HG03457 (cell line): ENCODE results near the gene APCDD1.

Experiments used
- ATAC-seq: cut with Tn5 transposase; IDR thresholded peaks from one replicate; pipeline ENCODE4 v1.9.1; 2021; ENCODE audit warnings: moderate number of reproducible peaks; ENCODE audit not compliant: unreplicated experiment

APCDD1 gene

DNA sequence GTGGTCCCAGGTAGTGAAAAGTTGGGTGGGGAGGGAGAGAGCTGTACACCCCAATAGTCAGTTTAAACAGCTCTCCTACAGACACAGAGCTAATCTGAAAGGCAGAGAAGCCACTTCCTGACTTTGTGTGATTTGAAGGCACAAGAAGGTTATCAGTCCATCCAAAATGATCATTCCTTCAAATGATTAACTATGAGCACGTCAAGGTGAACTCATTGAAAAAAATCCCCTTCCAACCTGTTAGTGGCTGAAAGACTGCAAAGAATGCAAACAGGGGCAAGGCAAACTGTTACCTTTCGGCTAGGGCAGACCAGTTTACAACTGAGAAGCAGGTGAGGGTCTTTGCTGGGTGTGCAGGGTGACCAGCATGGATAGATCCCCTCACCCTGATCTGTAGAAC lies 22.8 kb upstream of the APCDD1 start:
- no peak for ATAC-seq

GRCh38 chr18:10432781-10433180 lies 21.7 kb upstream of the APCDD1 start:
- no peak for ATAC-seq

- ATAC-seq, result no peak
Measured at GRCh38 chr18:10436160-10436559, 18.3 kb upstream of the APCDD1 start.

DNA sequence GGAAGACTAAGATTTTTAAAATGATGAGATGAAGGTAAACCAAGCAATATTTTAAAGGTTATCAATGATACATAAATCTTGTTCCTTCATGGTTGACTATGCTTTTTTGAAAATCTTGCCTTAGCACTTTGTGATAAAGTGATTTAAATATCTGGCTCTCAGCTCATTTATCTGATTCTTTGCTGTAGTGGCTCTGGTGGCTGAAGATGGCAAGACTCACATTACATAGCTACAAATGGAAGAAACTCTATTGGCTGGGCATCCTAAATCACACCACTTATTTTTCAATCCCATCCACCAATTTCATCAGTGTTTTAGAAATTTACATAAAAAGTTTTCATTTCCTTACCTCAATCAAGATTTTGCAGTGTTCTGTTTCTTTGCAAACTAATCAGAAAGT lies 16.6 kb upstream of the APCDD1 start:
- no peak for ATAC-seq

- ATAC-seq, result no peak
Measured at GRCh38 chr18:10439898-10440297, 14.5 kb upstream of the APCDD1 start.

DNA sequence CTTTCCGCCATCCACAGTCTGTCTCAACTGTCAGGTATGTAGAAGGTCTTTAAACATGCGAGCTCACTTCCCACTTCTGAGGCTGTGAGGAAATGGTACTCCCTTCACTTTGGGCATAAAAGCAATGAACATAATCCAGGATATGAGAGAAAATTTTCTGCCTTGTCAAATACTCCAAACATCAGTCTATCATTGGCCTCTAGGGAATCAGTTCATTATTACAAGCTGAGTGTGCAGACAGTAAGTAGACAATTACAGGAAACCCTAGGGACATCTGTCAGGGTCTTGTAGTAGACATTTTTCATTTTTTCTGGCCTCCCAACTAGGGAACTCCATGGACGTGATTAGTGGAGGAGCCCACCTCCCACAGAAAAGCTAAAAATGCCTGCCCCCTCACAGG lies 13.6 kb upstream of the APCDD1 start:
- ATAC-seq, result no peak

DNA sequence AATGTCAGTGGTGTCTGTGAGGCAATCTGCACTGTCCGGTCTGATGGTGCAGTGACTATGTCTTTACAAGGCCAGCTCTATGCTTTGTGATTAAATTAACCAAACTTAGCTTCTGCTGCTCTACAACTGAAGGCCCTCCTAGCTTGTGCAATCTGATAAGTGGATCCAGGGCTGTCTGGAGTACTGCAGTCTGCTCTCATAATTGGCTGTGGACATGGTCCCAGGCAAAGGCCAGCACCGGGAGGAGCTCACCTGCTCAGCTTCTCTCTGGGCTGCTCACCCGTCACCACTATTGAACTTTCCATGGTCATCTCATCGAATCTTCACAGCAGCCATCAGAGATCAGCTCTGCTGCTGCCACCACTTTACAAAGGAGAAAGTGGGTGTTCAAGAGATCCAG lies 13.0 kb upstream of the APCDD1 start:
- no peak for ATAC-seq

DNA sequence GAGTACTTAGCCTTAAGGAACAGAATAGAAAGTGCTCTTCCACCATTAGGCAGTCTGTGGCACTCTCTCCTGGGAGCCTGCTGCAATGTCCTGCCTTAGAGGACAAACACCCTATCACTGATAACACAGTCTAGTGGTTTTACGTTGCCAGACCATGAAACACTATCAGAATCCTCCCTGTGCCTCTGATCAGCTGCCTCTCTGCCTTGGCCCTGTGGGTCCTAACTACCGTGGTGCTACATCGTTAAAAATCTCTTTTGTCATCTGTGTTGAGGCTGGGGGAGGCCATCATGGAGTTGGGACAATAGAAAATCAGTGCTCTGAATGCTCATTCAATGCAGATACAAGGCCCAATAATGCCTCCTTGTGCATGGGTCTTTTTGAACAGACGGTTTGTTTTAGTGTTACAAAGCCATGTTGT lies 11.9 kb upstream of the APCDD1 start:
- ATAC-seq, result no peak

DNA sequence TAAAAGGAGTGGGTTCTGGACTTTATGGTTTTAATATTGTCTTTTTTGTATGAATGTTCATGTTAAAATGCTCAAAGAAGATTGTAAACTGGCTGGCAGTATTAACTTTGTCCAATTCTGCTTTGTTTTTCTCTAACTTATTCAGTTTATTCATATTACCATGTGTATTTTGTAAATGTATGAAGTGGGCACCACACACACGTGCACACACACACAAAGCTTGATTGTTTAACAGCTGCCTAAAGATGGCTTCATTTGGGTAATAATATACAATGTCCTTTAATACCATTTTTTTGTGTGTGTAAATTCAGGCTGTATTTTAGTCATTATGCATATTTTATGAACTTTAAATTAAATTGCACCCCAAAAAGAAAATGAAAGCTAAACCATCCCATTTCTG lies 11.4 kb upstream of the APCDD1 start:
- no peak for ATAC-seq

DNA sequence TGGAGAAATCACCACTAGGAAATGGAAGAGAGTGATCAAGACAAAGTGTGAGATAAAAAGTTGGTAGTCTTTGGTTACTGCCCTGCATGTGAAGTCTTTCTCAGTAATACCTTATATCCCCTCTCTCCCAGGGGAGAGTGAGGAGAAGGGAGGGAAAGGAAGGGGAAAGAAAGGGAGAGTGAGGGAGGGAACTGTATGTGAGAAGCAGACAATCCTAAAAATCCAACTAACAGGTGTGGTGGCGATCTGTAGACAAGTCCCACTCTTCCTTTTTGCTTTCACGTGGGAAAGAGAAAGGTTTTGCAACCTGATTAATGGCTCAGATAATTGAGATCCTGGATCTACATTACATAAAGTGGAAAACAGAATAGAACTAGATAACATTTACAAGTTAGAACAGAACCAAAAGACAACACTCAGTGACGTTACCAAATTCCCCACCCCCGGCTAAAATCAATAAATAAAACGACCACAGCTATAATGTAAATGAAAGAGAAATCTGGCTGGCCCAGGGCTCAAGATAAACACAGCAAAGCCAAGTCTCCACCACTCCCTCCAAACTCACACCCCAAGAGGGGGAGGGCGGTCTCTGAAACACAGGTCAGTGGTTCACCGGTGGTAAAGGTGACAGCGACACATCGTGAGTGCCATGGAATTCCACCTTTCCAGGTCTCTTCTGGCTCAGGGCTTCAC lies 10.0 kb upstream of the APCDD1 start:
- ATAC-seq, result no peak

DNA sequence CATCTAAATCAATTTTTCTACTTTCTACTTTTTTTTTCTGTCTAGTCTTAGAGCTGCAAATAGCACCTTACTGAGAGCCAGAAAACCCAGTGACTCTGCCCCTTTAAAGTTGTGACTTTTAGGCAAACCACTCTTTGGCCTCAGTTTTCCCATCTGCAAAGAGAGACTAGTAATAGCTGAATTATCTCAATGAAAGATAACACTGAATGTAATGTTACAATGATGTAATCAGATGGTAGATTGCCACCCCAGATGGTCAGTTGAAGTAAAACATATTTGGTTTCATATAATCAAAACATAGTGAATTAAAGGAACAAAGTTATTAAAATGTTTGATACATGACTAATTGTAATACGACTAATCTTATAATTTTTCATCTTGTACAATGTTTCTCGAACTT lies 5.0 kb upstream of the APCDD1 start:
- no peak for ATAC-seq

DNA sequence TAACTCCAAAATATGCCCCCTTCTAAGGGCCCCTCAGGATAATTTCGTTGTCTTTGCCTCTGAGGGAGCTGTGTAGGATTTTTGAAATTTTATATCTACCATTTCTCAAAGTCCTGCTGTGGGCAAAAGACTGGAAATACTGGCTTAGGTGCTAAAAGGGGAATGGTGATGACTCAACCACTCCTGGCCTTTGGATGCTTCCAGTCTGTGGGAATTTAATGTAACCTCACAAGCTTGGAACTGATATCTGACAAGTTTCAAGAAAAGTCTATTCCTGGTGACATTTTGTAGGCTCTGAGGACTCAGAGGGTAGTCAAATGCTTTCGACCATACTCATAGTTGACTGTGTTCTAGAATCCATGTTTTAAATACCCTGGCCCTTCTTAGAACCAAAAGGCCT lies 3.4 kb upstream of the APCDD1 start:
- no peak for ATAC-seq

DNA sequence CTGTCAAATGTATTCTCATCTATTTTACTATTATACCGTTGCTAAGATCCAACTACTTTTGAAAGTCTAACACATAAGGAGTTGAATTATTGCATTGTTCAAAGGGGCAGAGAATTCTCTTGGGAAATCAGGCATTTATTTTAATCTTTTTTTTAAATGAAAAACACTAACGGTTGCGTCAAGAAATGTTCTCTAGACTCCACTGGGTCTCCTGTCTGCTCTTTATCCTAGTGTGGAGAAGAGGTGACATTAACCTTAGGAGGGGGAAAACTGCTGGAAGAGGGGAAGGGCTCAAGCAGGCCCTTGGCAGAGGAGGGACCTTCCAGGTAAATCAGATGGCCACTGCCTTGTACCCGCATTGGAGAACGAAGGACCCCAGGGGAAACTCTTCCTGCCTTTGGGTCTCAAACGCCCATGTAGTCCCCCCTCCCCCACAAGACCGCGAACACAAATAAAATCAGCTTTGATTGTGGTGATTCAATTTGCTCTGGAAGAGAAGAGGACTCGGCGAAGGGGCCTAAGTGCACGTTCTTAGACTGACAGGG lies 1.1 kb upstream of the APCDD1 start:
- ATAC-seq, result no peak

DNA sequence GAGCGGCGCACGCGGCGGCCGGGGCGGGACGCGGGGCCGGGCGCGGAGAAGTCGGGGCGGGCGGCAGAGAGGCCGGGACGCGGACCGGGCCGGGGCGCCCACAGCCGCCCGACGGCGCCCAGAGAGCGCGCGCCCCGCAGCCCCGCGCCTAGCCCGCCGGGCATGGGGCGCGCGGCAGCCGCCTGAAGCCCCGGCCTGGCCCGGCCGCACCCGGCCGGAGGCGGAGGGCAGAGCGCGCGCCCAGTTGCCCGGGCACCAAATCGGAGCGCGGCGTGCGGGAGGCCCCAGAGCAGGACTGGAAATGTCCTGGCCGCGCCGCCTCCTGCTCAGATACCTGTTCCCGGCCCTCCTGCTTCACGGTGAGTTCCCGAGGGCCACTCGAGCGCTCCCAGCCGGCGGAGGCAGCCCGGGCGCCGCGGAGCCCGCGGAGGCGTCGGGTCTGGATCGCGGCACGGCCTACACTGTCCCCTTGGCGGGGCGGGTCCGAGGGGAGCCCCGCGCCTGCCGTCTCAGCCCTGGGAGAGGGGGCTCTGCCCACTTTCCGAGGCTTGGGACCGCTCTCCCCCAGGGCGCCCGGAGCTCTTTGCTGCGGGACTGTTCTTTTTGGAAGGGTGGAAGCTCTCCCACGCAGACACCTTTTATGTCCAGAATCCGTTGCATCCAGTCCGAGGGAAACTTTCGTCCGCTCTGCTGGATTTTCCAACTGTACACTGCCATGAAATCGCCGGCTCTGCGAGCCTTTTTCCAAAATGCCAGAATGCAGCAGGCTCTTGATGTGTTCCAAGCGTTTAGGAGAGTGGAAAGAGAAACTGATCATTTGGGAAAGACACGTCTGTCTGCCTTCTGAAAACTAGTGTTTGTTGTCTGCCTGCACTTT lies 484 bp downstream of the APCDD1 start:
- ATAC-seq, result no peak

GRCh38 chr18:10455726-10456453 lies 1.5 kb downstream of the APCDD1 start:
- no peak for ATAC-seq

DNA sequence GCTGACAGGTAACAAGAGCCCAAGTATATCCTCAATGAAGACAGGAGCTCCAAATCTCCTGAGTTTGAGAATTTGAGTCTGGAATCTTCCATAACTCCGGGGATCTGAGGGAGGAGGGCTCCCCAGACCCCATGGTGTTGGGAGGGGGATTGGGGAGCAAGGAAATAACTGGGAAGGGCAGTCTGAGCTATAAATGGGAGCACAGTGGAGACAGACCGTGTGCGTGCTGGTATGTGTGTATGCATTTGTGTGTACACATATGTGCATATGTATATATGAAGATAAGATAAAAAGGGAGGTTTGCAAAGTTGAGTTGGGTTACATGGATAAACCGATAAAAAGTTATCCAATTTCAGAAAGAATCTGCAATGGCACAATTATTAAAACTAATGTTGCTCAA lies 2.3 kb downstream of the APCDD1 start:
- no peak for ATAC-seq

DNA sequence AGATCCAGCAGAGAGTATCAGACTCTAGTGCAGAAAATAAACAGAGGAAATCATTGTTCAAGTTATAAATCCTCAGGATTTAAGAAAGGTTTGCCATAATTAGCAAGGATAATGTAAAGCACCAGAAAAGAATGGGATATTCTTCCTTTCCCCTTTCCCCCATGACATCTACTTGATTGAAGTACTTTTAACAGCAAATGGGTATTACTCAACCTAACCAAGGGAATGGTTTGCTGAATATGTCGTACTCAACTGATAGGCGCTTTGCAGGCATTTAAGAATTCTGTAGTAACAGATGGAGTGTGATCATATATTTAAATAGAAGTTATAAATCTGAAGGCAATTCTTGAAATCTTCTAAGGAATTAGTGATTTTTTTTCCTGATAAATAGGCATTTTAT lies 2.7 kb downstream of the APCDD1 start:
- no peak for ATAC-seq

GRCh38 chr18:10457767-10458166 lies 3.3 kb downstream of the APCDD1 start:
- ATAC-seq, result no peak

- no peak for ATAC-seq
Measured at GRCh38 chr18:10458691-10459090, 4.3 kb downstream of the APCDD1 start.

DNA sequence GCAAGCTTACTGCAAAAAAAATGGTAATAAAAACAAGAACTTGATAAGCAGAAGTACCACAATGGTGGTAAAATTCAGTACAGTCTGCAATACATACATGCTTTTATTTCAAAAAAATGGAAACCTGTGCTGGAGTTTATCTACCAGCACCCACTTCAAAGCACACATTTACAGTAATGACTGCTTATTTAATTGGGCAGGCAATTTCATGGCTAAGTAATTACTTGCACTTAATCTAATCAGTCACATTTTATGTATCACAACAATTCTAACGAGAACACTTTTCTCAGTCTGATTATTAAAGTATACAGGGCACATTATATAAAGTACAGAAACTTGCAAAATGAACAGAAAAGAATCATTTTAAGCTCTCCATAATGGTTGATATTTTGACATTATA lies 5.2 kb downstream of the APCDD1 start:
- no peak for ATAC-seq

DNA sequence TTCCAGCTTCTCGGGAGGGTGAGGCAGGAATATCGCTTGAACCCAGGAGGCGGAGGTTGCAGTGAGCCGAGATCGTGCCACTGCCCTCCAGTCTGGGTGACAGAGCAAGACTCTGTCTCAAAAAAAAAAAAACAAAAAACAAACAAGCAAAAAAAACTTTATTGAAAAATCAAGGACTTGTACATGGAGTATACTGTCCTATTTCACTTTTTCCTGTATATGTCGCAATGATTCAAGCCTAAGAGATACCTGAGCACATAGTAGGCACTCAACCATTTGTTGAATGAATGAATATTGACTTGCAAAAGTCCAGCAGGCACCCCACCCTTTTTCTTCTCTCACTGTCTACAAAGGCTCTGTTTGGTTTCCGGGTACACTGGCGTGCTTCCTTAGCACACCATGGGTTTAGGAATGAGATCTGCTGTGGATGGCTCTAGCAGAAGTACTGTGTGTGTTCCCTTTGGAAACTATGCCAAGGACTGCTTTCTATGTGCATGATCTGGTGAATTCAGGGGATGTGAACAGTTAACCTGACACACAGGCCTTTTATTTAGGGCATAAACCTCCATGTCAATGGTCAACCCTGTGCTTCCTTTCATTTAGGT lies 6.1 kb downstream of the APCDD1 start:
- ATAC-seq, result no peak
